K562 (cell line): ENCODE data around the gene PDZRN3.

Experiments used
- BRD9 ChIP-seq: fragments of 450-650 bp; IDR thresholded peaks from 2 replicates; pipeline ENCODE4 v1.6.1; 2018; ENCODE audit warnings: low read depth; ENCODE audit not compliant: partially characterized antibody
- DNMT1 ChIP-seq: fragments of 450-650 bp; IDR thresholded peaks from 2 replicates; pipeline ENCODE4 v1.6.1; 2016; ENCODE audit warnings: antibody characterized with exemption, mild to moderate bottlenecking
- EZH2 ChIP-seq: IDR thresholded peaks from 2 replicates; pipeline ENCODE4 v1.6.1; 2012; ENCODE audit warnings: low read depth, mild to moderate bottlenecking, inconsistent platforms, low read length, borderline replicate concordance
- MXI1 ChIP-seq: IDR thresholded peaks from 2 replicates; pipeline ENCODE4 v1.6.1; 2011; ENCODE audit warnings: low read depth, mild to moderate bottlenecking, improper control_type of control experiment, low read length
- POLR2A ChIP-seq: fragments of 450-650 bp; conservative IDR thresholded peaks from 2 replicates; pipeline ENCODE4 v1.6.1; 2016
- TBP ChIP-seq: optimal IDR thresholded peaks from 2 replicates; pipeline ENCODE3; 2011; ENCODE audit warnings: low read depth, low read length, improper control_type of control experiment
- TF ChIP-seq, protein P1 (sequence below): sonication (generic); formaldehyde crosslinking; IDR thresholded peaks from 2 replicates; pipeline ENCODE4 v1.8.1; 2023; ENCODE audit warnings: mild to moderate bottlenecking, missing genetic modification reagents
- TF ChIP-seq, protein P2 (sequence below), 3 experiments: IDR thresholded peaks in 2 of 3; conservative IDR thresholded peaks in 1 of 3; 2 replicates each; pipeline ENCODE4 v1.5.1; 2011 to 2012; ENCODE audit warnings: low read length in 3 of 3, mild to moderate bottlenecking in 3 of 3, control low read depth in 2 of 3, improper control_type of control experiment in 1 of 3, inconsistent platforms in 1 of 3, low read depth in 1 of 3, mixed read lengths in 1 of 3, moderate library complexity in 1 of 3; ENCODE audit not compliant: insufficient read depth in 2 of 3
- TF ChIP-seq, protein P3 (sequence below): fragments of 250-450 bp; sonication (Bioruptor Pico); IDR thresholded peaks from 2 replicates; pipeline ENCODE4 v1.5.0; 2021; ENCODE audit warnings: mild to moderate bottlenecking, borderline replicate concordance

DNA sequence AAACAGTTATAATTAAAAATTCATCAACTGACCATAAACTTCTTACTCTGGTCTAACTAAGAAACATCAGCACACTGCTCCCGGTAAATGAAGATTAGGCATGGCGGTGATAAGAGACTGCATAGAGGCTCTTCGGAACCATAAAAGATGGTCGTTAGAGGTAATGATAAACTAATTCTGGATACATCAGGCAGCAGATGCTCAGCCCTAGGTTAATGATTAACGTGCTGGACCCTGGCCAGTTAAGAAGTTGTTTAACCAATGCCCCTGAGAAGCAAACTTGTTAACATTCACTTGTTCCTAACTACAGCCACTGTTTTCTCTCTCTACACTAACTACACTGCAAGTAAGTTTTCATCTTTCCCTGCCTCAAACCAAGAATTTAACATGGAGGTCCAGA lies 111.5 kb downstream of the PDZRN3 start:
- TF ChIP-seq TBP = no peak
- TF ChIP-seq BRD9 = no peak
- TF ChIP-seq, protein P1, sequence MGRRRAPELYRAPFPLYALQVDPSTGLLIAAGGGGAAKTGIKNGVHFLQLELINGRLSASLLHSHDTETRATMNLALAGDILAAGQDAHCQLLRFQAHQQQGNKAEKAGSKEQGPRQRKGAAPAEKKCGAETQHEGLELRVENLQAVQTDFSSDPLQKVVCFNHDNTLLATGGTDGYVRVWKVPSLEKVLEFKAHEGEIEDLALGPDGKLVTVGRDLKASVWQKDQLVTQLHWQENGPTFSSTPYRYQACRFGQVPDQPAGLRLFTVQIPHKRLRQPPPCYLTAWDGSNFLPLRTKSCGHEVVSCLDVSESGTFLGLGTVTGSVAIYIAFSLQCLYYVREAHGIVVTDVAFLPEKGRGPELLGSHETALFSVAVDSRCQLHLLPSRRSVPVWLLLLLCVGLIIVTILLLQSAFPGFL (CRISPR knock-in tag) = no peak
- TF ChIP-seq MXI1 = no peak
- TF ChIP-seq POLR2A = no peak
- TF ChIP-seq DNMT1 = no peak
- TF ChIP-seq, protein P2, sequence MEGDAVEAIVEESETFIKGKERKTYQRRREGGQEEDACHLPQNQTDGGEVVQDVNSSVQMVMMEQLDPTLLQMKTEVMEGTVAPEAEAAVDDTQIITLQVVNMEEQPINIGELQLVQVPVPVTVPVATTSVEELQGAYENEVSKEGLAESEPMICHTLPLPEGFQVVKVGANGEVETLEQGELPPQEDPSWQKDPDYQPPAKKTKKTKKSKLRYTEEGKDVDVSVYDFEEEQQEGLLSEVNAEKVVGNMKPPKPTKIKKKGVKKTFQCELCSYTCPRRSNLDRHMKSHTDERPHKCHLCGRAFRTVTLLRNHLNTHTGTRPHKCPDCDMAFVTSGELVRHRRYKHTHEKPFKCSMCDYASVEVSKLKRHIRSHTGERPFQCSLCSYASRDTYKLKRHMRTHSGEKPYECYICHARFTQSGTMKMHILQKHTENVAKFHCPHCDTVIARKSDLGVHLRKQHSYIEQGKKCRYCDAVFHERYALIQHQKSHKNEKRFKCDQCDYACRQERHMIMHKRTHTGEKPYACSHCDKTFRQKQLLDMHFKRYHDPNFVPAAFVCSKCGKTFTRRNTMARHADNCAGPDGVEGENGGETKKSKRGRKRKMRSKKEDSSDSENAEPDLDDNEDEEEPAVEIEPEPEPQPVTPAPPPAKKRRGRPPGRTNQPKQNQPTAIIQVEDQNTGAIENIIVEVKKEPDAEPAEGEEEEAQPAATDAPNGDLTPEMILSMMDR (IDR thresholded peaks at IDR 0.05 in 2 of 3, conservative IDR thresholded peaks at IDR 0.05 in 1 of 3; ENCODE audit: insufficient read depth in 2 of 3, low read depth in 1 of 3, low read length in 3 of 3) = no peak
- no peak for TF ChIP-seq EZH2
- TF ChIP-seq, protein P3, sequence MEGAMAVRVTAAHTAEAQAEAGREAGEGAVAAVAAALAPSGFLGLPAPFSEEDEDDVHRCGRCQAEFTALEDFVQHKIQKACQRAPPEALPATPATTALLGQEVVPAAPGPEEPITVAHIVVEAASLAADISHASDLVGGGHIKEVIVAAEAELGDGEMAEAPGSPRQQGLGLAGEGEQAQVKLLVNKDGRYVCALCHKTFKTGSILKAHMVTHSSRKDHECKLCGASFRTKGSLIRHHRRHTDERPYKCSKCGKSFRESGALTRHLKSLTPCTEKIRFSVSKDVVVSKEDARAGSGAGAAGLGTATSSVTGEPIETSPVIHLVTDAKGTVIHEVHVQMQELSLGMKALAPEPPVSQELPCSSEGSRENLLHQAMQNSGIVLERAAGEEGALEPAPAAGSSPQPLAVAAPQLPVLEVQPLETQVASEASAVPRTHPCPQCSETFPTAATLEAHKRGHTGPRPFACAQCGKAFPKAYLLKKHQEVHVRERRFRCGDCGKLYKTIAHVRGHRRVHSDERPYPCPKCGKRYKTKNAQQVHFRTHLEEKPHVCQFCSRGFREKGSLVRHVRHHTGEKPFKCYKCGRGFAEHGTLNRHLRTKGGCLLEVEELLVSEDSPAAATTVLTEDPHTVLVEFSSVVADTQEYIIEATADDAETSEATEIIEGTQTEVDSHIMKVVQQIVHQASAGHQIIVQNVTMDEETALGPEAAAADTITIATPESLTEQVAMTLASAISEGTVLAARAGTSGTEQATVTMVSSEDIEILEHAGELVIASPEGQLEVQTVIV (CRISPR knock-in tag) = no peak
